Transverse colon (tissue), 4 donors: ENCODE measurements around the gene LPIN2. TPM values are rescaled to one million over a fixed set of nuclear protein-coding genes. Genes with fewer than 3 reads are reported as not detected.

ENCODE experiments used
- DNase-seq: peaks from one replicate; pipeline ENCODE4 v3.0.0-alpha.2; 2019
- H3K27ac ChIP-seq, 4 donors: fragments of 200-600 bp; sonication (generic); 2 replicates each; pipeline ENCODE4 v1.5.1; 2016 to 2018; ENCODE audit warnings: inconsistent platforms in 4 of 4
- H3K27me3 ChIP-seq: fragments of 200-600 bp; sonication (generic); 2 replicates; pipeline ENCODE4 v1.5.1; 2017; ENCODE audit warnings: inconsistent platforms
- H3K36me3 ChIP-seq, 4 donors: fragments of 200-600 bp; sonication (generic); 2 replicates each; pipeline ENCODE4 v1.5.1; 2017 to 2019; ENCODE audit warnings: inconsistent platforms in 4 of 4
- H3K4me1 ChIP-seq, 4 donors: fragments of 200-600 bp; sonication (generic); 2 replicates each; pipeline ENCODE4 v1.5.1; 2017 to 2020; ENCODE audit warnings: inconsistent platforms in 4 of 4
- H3K4me3 ChIP-seq, 4 donors: fragments of 200-600 bp; sonication (generic); 1 replicate in 1 of 4; 2 replicates in 3 of 4; pipeline versions ENCODE4 v1.5.1 to v1.6.1; 2017 to 2019; ENCODE audit warnings: inconsistent platforms in 4 of 4
- H3K9me3 ChIP-seq, 2 donors: fragments of 200-600 bp; sonication (generic); 2 replicates each; pipeline ENCODE4 v1.5.1; 2017 to 2019; ENCODE audit warnings: inconsistent platforms in 2 of 2
- EP300 ChIP-seq: sonication (generic); formaldehyde crosslinking; IDR thresholded peaks from one replicate; pipeline ENCODE4 v1.6.1; 2017; ENCODE audit warnings: antibody characterized with exemption, low read depth
- POLR2A ChIP-seq: fragments of 450-650 bp; IDR thresholded peaks from one replicate; pipeline ENCODE4 v1.6.1; 2016; ENCODE audit warnings: antibody characterized with exemption, mild to moderate bottlenecking, moderate library complexity
- POLR2AphosphoS5 ChIP-seq, 3 donors: sonication (generic); formaldehyde crosslinking; IDR thresholded peaks; one replicate each; pipeline ENCODE4 v1.6.1; 2016; ENCODE audit warnings: antibody characterized with exemption in 3 of 3
- WGBS, 2 donors: methylation state at CpG; one replicate each; pipeline ENCODE4 v1.1.5; 2018; ENCODE audit warnings: low coverage in 1 of 2; 5-methylcytosine and 5-hydroxymethylcytosine counted together
- in situ Hi-C, 4 donors: fragments of 200-750 bp; cut with MboI; loops; one replicate each; pipeline versions ENCODE4 v1.15.0 to v1.15.1; 2017; ENCODE audit warnings: low sequenced_read_pairs in 3 of 4, low pct_ligation_motif_present in 1 of 4, low pct_unique_long_range_greater_than_20kb in 1 of 4
- intact Hi-C: fragments of 100-400 bp; cut with DNase I; formaldehyde crosslinking; loops from one replicate; pipeline ENCODE4 v1.15.1; 2023; ENCODE audit warnings: low total_unique reads
- total RNA-seq, 4 donors: library from RNA; depleted of rRNA; stranded (reverse); fragments of >200 nt; gene quantifications; one replicate each; pipeline ENCODE4 v1.1.0, GENCODE V29; 2016
- TF ChIP-seq, protein P1 (sequence below), 5 experiments: fragments of 200-600 bp in 3 of 5; fragments of 450-650 bp in 2 of 5; sonication (generic) in 3 of 5; IDR thresholded peaks; 1 replicate in 2 of 5; 2 replicates in 3 of 5; pipeline ENCODE4 v1.5.1; 2016 to 2017; ENCODE audit warnings: antibody characterized with exemption in 5 of 5, inconsistent platforms in 3 of 5, mild to moderate bottlenecking in 2 of 5, moderate library complexity in 1 of 5

Gene LPIN2, protein sequence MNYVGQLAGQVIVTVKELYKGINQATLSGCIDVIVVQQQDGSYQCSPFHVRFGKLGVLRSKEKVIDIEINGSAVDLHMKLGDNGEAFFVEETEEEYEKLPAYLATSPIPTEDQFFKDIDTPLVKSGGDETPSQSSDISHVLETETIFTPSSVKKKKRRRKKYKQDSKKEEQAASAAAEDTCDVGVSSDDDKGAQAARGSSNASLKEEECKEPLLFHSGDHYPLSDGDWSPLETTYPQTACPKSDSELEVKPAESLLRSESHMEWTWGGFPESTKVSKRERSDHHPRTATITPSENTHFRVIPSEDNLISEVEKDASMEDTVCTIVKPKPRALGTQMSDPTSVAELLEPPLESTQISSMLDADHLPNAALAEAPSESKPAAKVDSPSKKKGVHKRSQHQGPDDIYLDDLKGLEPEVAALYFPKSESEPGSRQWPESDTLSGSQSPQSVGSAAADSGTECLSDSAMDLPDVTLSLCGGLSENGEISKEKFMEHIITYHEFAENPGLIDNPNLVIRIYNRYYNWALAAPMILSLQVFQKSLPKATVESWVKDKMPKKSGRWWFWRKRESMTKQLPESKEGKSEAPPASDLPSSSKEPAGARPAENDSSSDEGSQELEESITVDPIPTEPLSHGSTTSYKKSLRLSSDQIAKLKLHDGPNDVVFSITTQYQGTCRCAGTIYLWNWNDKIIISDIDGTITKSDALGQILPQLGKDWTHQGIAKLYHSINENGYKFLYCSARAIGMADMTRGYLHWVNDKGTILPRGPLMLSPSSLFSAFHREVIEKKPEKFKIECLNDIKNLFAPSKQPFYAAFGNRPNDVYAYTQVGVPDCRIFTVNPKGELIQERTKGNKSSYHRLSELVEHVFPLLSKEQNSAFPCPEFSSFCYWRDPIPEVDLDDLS
- 100 to 1,000 TPM in 1 of 4 donors, 10 to 100 TPM in 3; 11.1 to 151 (median 87.0) TPM for total RNA-seq

DNA sequence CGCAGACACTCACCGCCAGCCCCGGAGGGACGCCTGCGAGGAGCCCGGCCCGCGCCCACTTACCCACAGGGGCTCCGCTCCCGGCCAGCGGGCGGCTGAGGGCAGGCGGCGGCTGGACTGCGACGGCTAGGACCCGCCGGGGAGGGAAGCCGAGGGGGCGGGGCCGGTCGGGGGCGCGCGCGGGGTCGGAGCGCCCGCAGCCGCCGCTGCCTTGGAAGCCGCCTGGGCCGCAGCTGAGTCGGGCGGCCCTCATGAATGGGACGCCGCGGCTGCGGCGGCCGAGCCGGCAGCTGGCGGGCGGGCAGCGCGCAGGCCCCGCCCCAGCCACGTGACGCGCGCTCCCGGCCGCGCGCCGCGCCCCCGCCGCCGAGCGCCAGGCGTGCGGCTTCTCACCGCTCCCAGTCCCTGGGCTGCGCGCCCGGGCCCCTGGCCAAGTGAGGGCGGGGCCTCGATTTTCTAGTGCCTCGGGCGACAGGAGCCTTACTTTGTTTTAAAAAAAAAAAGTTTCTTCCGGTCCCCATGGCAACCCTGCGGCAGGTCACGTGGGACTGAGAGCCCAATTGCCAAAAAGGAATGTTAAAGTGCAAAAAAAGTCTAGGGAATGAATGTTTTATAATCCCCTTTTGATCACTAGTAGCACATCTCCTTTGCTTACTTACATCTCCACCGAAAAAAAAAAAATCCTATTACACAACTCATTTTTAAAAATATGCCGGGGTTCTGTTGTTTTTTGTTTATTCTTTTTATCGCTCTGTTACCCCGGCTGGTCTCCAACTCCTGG is at the start of gene LPIN2:
LPIN2 (minus strand) TSS at position 121 of the 781 bp plus-strand sequence. CDS start 52,304 bp downstream, outside the sequence.
- in situ Hi-C loops (no loop called here), intact Hi-C loops (no loop called here)
- Histone ChIP-seq H3K27ac (peak within 1 kb of the TSS; percentile 97 to 100 (median 98)), H3K9me3 (no peaks in the 10 kb centered on the region), H3K36me3 (no peaks in the 10 kb centered on the region), H3K27me3 (no peaks in the 10 kb centered on the region), H3K4me3 (peak within 1 kb of the TSS; percentile 81 to 98 (median 84)), H3K4me1 (peaks cover 0 to 60% (median 21%) of the 10 kb centered on the region in 4 donors)
- DNase-seq: peak; percentile 100
- WGBS, 2 donors: 3 to 9% methylated on average over 4 to 31 of the region's 78 CpGs
- TF ChIP-seq EP300 (no peak), POLR2A (peak; percentile 42), POLR2AphosphoS5 (IDR thresholded peaks at IDR 0.05) (peak in 2 of 3 donors; percentile 54)

DNA sequence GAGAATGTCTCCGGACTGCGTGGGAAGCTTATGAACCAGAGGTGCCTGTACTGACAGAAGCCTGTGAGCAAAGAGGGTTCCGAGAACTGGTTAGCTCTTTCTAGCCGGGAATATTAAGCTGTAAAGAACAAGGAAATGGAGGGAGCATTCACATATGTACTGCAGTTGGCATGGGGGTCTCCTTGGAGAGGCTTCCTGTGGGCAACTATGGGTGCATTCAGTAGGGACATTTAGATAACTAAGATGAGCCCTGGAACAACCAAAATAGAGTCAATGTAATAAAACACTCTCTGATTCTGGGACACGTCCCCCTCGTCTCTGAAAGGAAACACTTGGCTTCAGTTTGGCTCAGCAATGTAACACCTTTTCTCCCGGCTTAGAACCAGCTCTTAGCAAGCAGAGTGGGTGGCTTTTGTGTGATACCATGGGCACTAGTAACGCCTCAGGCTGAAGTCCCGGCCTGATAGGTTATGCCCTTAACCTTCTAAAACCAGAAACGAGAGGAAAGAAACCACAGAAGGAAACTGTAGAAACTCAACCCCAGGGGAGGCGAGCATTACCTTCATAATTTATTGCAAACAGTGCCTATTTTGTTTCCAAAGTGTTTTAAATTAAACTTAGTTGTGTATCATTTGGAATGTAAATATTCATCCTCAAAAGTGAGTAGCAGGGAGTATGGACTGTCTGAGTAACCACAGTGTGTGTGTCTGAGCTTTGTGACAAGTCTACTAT is 48.8 kb upstream of the LPIN2 start:
- Histone ChIP-seq H3K4me1 (peaks cover 0 to 25% (median 6%) of the 10 kb centered on the region in 4 donors), H3K27me3 (no peaks in the 10 kb centered on the region), H3K36me3 (no peaks in the 10 kb centered on the region), H3K9me3 (no peaks in the 10 kb centered on the region), H3K4me3 (no peak overlapping the region), H3K27ac (peak overlapping the region; percentile 37 to 71 (median 58))
- 69 to 77% methylated on average over 8 to 11 of the region's 11 CpGs for WGBS, 2 donors
- no peak for DNase-seq
- intact Hi-C loops (loop anchor here (5.0 kb wide), 1 partner anchor 129 kb away; no protein-coding TSS in a partner anchor), in situ Hi-C loops (loop anchor here in 2 of 4 donors (25.0 kb wide), 1 partner anchor 124 kb away; no protein-coding TSS in a partner anchor)
- TF ChIP-seq EP300 (no peak), POLR2AphosphoS5 (IDR thresholded peaks at IDR 0.05) (no peak), POLR2A (no peak)
- TF ChIP-seq, protein P1, sequence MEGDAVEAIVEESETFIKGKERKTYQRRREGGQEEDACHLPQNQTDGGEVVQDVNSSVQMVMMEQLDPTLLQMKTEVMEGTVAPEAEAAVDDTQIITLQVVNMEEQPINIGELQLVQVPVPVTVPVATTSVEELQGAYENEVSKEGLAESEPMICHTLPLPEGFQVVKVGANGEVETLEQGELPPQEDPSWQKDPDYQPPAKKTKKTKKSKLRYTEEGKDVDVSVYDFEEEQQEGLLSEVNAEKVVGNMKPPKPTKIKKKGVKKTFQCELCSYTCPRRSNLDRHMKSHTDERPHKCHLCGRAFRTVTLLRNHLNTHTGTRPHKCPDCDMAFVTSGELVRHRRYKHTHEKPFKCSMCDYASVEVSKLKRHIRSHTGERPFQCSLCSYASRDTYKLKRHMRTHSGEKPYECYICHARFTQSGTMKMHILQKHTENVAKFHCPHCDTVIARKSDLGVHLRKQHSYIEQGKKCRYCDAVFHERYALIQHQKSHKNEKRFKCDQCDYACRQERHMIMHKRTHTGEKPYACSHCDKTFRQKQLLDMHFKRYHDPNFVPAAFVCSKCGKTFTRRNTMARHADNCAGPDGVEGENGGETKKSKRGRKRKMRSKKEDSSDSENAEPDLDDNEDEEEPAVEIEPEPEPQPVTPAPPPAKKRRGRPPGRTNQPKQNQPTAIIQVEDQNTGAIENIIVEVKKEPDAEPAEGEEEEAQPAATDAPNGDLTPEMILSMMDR (IDR thresholded peaks at IDR 0.05): no peak

DNA sequence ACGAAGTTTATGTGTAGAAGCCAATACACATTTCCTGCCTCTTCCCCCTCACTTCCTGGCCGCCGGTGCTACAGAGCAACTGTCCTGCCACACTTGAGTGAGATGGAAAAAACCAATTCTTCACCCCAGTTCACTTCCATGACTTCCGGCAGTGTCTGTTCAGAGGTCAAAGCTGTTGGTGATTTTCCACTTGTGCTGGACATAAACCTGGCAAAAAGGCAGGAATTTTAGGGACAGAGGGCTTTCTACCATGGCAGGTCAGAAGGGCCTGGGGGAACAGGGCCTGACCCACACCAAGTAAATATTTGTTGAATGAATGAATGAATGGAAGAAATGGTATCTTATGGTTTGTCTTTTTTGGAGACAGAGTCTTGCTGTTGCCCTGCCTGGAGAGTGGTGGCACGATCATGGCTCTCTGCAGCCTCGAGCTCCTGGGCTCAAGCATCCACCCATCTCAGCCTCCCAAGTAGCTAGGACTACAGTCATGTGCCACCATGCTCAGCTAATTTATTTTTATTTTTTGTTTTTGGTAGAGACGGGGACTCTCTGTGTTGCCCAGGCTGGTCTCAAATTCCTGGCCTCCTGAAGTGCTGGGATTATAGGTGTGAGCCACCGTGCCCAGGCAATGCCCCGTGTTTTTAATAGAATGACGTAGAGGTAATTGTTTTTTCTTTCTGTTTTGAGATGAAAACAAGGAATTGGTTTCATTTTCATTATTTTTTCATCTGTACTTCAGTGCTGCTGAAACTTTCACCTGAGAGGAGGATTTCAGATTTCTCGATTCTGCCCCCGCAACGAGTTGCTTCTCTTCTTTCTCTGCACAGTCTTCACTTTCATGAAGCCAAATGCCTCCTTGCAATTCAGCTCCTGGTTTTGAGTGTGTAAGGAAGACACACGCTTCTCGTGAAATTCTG is 48.0 kb upstream of the LPIN2 start:
- WGBS, 2 donors: 75 to 77% methylated on average over 12 to 15 of the region's 15 CpGs
- intact Hi-C loops: loop anchor here (5.0 kb wide), 1 partner anchor 129 kb away; no protein-coding TSS in a partner anchor

More for the DNA sequence above, 48.0 kb upstream of the LPIN2 start:
- in situ Hi-C loops: loop anchor here in 2 of 4 donors (25.0 kb wide), 1 partner anchor 124 kb away; no protein-coding TSS in a partner anchor
- Histone ChIP-seq H3K4me3 (no peak overlapping the region), H3K27me3 (no peaks in the 10 kb centered on the region), H3K36me3 (no peaks in the 10 kb centered on the region), H3K9me3 (no peaks in the 10 kb centered on the region), H3K4me1 (peaks cover 0 to 25% (median 6%) of the 10 kb centered on the region in 4 donors), H3K27ac (peak overlapping the region; percentile 37 to 71 (median 62))
- no peak for TF ChIP-seq POLR2AphosphoS5 (IDR thresholded peaks at IDR 0.05)
- TF ChIP-seq EP300: no peak
- TF ChIP-seq, protein P1 (IDR thresholded peaks at IDR 0.05): no peak
- no peak for TF ChIP-seq POLR2A
- DNase-seq: no peak
